HG03139 (cell line): ENCODE data around the gene PPP4R3A.
"Not testable (repeated sequence)": the region's sequence is repeated elsewhere in the genome, so short reads cannot be mapped to it uniquely, and the experiment has no call there.

ENCODE experiments used
- ATAC-seq: cut with Tn5 transposase; IDR thresholded peaks from one replicate; pipeline ENCODE4 v1.9.1; 2021; ENCODE audit not compliant: unreplicated experiment

The PPP4R3A gene

GRCh38 chr14:91410771-91411536, 99.2 kb downstream of the PPP4R3A start:
- no peak for ATAC-seq

DNA sequence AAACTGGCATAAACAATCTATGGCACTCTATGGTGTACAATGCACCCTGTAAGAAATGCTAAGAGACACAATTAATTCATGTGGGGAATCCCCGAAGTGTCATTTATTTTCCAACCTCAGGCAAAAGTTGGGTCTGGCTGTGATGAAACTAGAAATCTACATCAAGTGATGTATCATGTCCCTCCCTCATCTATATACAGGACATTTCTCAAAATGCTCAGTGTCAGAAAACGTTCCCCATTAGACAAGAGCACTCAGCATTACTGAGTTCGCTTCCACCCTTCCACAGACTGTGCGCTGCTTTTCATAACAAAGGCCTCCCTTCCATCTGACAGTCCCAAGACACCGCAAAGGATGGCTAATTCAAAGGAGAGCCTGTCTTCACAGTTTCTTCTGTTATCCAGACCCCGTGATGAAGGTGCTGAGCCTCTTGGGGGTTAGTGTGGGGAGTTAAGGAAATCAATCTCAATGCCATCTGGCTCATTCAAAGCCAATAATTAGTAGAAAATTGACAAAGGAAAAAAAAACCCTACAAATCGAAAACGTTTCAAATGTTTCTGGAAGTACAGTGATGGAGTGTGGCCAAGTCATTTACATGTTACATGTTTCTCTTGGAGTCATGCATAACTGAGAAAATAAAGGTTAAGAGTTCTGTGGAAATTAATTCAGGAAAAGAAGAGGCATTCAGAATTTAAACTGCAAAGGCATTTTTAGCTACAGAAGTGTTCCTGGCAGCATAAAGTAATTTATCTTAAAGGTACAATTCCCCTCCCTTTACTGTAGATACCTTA, 100.0 kb downstream of the PPP4R3A start:
- no peak for ATAC-seq

- not testable (repeated sequence) for ATAC-seq
Measured at GRCh38 chr14:91409240-91409639, 100.9 kb downstream of the PPP4R3A start.
